ENCODE measurements around the gene YIPF3.

The YIPF3 gene

GRCh38 chr6:43490523-43490939, 26.2 kb downstream of the YIPF3 start:
- H3K27me3 ChIP-seq (replicated peaks; ENCODE audit: control insufficient read depth, insufficient read depth, low read length), result no peaks in the 10 kb centered on the region
- H3K4me3 ChIP-seq (ENCODE audit: low read length), result no peak overlapping the region
- no peak for DNase-seq (ENCODE audit: low read depth)
- H3K9ac ChIP-seq (ENCODE audit: low read length), result no peak overlapping the region
- no peaks in the 10 kb centered on the region for H3K9me3 ChIP-seq (ENCODE audit: control insufficient read depth, low read length)
- peaks cover 36% of the 10 kb centered on the region for H3K4me1 ChIP-seq (ENCODE audit: control insufficient read depth, insufficient read depth, low read length)
- no peaks in the 10 kb centered on the region for H3K36me3 ChIP-seq (ENCODE audit: control insufficient read depth, insufficient read depth, low read length, severe bottlenecking)

DNA sequence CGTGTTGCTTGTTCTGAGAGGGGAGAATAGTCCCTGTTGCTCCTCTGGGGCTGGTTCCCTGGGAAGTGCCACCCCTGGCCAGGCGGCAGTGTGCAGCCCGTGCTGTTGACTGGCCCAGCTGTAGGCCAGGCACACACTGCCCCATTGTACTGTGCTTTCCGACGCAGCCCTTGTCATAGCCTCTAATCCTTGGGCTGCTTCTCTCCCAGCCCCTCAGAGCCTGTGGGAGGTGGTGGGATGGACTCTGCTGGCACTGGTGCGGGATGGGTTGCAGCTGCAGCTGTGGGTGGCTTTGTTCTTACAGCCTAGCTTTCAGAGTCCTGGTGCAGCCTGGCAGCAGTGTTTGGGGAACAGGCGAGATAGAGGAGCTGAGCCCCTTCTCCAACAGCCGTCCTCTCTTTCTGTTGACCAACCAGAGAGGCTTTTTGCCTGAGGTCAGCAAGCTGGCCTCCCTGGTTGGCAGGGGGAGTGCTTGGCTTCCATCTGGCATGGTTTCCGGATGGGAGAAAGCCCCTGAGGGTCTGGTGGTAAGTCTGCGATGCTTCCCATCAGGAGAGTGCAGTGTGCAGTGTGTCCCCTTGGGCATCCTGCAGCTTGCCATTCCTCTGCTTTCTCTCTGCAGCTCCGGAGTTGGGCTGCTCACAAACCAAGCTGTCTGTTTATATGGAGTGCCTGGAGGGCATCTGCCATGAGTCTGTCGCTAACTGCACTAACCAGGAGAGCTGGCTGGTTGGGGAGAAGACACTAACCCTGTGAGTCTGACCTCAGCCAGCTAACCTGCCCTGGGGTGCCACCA, 27.3 kb downstream of the YIPF3 start:
- no peak for DNase-seq (ENCODE audit: low read depth)
- H3K27me3 ChIP-seq (replicated peaks; ENCODE audit: control insufficient read depth, insufficient read depth, low read length), result no peaks in the 10 kb centered on the region
- H3K4me1 ChIP-seq (ENCODE audit: control insufficient read depth, insufficient read depth, low read length), result peaks cover 28% of the 10 kb centered on the region
- no peaks in the 10 kb centered on the region for H3K9me3 ChIP-seq (ENCODE audit: control insufficient read depth, low read length)
- H3K9ac ChIP-seq (ENCODE audit: low read length), result no peak overlapping the region
- no peak overlapping the region for H3K4me3 ChIP-seq (ENCODE audit: low read length)
- H3K36me3 ChIP-seq (ENCODE audit: control insufficient read depth, insufficient read depth, low read length, severe bottlenecking), result no peaks in the 10 kb centered on the region

DNA sequence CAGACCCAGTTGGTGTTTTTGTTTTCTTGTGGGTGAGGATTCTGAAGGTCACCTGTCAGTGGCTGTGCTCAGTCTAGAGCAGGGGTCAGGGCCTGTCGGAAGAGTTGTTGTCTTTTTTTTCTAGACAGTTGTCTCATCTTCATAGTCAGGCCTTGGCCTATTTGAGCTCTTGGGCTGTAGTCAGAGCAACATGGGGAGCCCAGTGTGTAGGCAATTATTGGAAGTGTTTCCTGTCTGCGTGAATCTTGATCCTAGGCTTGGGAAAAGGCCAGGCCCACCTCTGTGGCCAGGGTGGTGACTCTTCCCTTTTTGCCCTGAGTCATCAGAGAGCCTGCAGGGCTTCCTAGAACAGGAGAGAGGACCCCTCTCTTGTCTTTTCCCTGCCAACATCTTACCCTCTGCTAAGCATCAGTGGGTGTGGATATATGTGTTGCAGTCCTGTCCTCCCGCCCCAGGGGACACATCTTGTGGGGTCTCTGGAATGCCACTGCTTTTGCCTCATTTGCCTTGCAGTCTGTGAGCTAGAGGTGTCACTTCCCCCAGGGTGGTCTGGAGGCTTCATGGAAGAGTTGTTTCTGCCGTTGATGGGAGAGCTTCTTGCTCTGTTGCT, 28.0 kb downstream of the YIPF3 start:
- Histone ChIP-seq H3K27me3 (replicated peaks; ENCODE audit: control insufficient read depth, insufficient read depth, low read length) (no peaks in the 10 kb centered on the region), H3K9me3 (ENCODE audit: control insufficient read depth, low read length) (no peaks in the 10 kb centered on the region), H3K4me1 (ENCODE audit: control insufficient read depth, insufficient read depth, low read length) (peaks cover 28% of the 10 kb centered on the region), H3K36me3 (ENCODE audit: control insufficient read depth, insufficient read depth, low read length, severe bottlenecking) (no peaks in the 10 kb centered on the region), H3K4me3 (ENCODE audit: low read length) (no peak overlapping the region), H3K9ac (ENCODE audit: low read length) (no peak overlapping the region)
- DNase-seq (ENCODE audit: low read depth), result no peak

DNA sequence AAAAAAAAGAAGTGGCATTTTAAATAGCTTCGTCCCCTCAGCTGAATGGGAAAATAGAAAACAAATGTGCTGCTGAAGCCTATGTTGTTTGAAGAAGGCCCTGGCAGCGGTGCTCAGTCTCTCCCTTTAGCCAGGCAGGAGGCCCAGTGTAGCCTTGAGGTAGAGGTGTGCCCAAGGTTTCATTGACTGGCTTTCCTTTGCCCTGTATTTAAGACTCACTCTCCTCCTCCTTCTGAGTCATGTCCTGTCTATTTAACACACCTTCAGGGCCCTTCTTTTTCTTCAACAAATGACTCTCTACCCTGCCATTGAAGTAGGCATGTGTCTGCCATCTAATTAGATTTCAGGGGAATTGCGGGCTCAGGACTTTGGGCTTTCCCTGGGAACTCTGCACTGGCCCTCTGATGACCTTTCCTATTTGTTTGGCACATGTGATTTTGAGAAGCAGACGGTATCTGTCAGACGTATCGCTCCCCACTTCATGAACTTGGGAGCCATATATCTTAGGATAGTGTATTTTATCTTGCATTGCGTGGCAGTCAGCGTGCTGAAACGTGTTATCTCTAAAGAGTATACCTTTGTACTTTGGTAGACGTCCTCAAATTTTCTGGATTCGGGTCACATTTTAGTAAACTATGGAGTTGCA, 35.0 kb downstream of the YIPF3 start:
- no peaks in the 10 kb centered on the region for H3K36me3 ChIP-seq (ENCODE audit: control insufficient read depth, insufficient read depth, low read length, severe bottlenecking)
- H3K4me3 ChIP-seq (ENCODE audit: low read length), result no peak overlapping the region
- H3K4me1 ChIP-seq (ENCODE audit: control insufficient read depth, insufficient read depth, low read length), result peaks cover 11% of the 10 kb centered on the region
- H3K9me3 ChIP-seq (ENCODE audit: control insufficient read depth, low read length), result no peaks in the 10 kb centered on the region
- no peak overlapping the region for H3K9ac ChIP-seq (ENCODE audit: low read length)
- DNase-seq (ENCODE audit: low read depth), result no peak
- no peaks in the 10 kb centered on the region for H3K27me3 ChIP-seq (replicated peaks; ENCODE audit: control insufficient read depth, insufficient read depth, low read length)

GRCh38 chr6:43481075-43481474, 35.7 kb downstream of the YIPF3 start:
- H3K36me3 ChIP-seq (ENCODE audit: control insufficient read depth, insufficient read depth, low read length, severe bottlenecking), result no peaks in the 10 kb centered on the region
- no peak overlapping the region for H3K9ac ChIP-seq (ENCODE audit: low read length)
- DNase-seq (ENCODE audit: low read depth), result no peak
- H3K4me3 ChIP-seq (ENCODE audit: low read length), result no peak overlapping the region
- peaks cover 11% of the 10 kb centered on the region for H3K4me1 ChIP-seq (ENCODE audit: control insufficient read depth, insufficient read depth, low read length)
- H3K9me3 ChIP-seq (ENCODE audit: control insufficient read depth, low read length), result no peaks in the 10 kb centered on the region
- H3K27me3 ChIP-seq (replicated peaks; ENCODE audit: control insufficient read depth, insufficient read depth, low read length), result no peaks in the 10 kb centered on the region

- Histone ChIP-seq H3K27me3 (replicated peaks; ENCODE audit: control insufficient read depth, insufficient read depth, low read length) (no peaks in the 10 kb centered on the region), H3K4me1 (ENCODE audit: control insufficient read depth, insufficient read depth, low read length) (peaks cover 11% of the 10 kb centered on the region), H3K9me3 (ENCODE audit: control insufficient read depth, low read length) (no peaks in the 10 kb centered on the region), H3K4me3 (ENCODE audit: low read length) (peak overlapping the region; percentile 87), H3K36me3 (ENCODE audit: control insufficient read depth, insufficient read depth, low read length, severe bottlenecking) (no peaks in the 10 kb centered on the region), H3K9ac (ENCODE audit: low read length) (peak overlapping the region; percentile 89)
- DNase-seq (ENCODE audit: low read depth), result no peak
Measured at GRCh38 chr6:43478008-43478372, 38.7 kb downstream of the YIPF3 start.

DNA sequence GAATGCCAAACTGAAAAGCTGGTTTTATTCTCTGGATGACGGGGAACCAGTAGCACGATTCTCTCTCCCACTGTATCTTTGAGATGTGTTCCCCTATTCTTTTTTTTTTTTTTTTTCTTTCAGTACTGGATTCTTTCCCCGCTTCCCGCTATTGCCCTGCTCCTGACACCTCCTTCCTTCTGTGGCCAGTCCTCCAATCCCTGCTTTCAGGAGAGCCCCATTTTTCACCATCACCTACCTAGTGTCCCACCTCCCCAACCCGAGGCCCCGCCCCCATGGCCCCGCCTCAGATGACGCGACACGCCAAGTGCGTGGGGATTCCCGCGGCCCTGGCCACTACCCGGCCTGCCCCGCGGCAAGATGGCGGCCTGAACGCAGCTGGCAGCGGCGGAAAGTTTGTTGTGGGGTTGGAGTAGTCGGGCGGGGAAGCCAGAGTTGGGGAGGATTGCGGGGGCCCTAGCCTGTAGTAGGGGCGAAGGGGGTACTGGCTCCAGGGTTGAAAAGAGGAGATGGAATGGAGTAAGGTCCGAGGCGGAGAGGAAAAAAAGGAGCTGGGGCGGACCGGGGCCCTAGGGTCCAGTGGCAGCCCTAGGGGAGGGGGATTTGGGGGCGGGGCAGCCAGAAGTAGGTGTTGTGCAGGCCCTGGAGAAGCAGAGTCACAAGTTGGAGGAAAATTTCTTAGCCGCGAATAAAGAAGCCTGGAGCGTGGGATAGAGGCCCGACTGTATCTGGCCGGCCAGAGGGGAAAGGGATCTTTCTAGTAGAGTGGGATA, 39.3 kb downstream of the YIPF3 start, which contains the start of gene TJAP1:
Gene TJAP1 (plus strand): TSS at position 336 of the 773 bp plus-strand sequence. CDS start 21,432 bp downstream, outside the sequence.
- Histone ChIP-seq H3K36me3 (ENCODE audit: control insufficient read depth, insufficient read depth, low read length, severe bottlenecking) (no peaks in the 10 kb centered on the region), H3K27me3 (replicated peaks; ENCODE audit: control insufficient read depth, insufficient read depth, low read length) (no peaks in the 10 kb centered on the region), H3K9ac (ENCODE audit: low read length) (peak within 1 kb of the TSS; percentile 89), H3K4me3 (ENCODE audit: low read length) (peak within 1 kb of the TSS; percentile 87), H3K9me3 (ENCODE audit: control insufficient read depth, low read length) (no peaks in the 10 kb centered on the region), H3K4me1 (ENCODE audit: control insufficient read depth, insufficient read depth, low read length) (peaks cover 11% of the 10 kb centered on the region)
- DNase-seq (ENCODE audit: low read depth), result peak; percentile 96

GRCh38 chr6:43476746-43477145, 40.0 kb downstream of the YIPF3 start:
- DNase-seq (ENCODE audit: low read depth), result no peak
- no peaks in the 10 kb centered on the region for H3K36me3 ChIP-seq (ENCODE audit: control insufficient read depth, insufficient read depth, low read length, severe bottlenecking)
- no peaks in the 10 kb centered on the region for H3K9me3 ChIP-seq (ENCODE audit: control insufficient read depth, low read length)
- peaks cover 4% of the 10 kb centered on the region for H3K27me3 ChIP-seq (replicated peaks; ENCODE audit: control insufficient read depth, insufficient read depth, low read length)
- no peak overlapping the region for H3K9ac ChIP-seq (ENCODE audit: low read length)
- peak overlapping the region; percentile 87 for H3K4me3 ChIP-seq (ENCODE audit: low read length)
- peaks cover 11% of the 10 kb centered on the region for H3K4me1 ChIP-seq (ENCODE audit: control insufficient read depth, insufficient read depth, low read length)

DNA sequence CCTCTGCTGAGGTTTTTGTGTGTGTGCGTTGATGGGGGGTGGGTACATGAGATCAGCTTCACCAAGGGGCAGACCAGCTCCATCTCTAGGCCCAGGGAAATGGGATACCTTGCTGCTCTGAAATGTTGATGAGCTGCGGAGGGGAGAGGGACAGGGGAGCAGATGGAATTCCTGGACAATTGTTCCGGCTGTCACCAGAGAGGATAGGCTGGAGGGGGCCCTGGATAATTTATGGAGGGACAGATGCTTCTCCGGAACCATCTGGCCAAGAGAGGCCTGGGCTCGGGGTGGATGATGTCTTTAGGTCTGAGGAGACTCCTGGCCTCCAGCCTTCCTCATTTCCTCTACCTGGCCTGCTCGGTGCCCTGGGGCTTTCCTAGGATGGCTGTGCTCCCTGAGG, 41.2 kb downstream of the YIPF3 start:
- Histone ChIP-seq H3K36me3 (ENCODE audit: control insufficient read depth, insufficient read depth, low read length, severe bottlenecking) (no peaks in the 10 kb centered on the region), H3K9me3 (ENCODE audit: control insufficient read depth, low read length) (no peaks in the 10 kb centered on the region), H3K4me3 (ENCODE audit: low read length) (no peak overlapping the region), H3K27me3 (replicated peaks; ENCODE audit: control insufficient read depth, insufficient read depth, low read length) (peaks cover 9% of the 10 kb centered on the region), H3K4me1 (ENCODE audit: control insufficient read depth, insufficient read depth, low read length) (peaks cover 11% of the 10 kb centered on the region), H3K9ac (ENCODE audit: low read length) (no peak overlapping the region)
- no peak for DNase-seq (ENCODE audit: low read depth)

DNA sequence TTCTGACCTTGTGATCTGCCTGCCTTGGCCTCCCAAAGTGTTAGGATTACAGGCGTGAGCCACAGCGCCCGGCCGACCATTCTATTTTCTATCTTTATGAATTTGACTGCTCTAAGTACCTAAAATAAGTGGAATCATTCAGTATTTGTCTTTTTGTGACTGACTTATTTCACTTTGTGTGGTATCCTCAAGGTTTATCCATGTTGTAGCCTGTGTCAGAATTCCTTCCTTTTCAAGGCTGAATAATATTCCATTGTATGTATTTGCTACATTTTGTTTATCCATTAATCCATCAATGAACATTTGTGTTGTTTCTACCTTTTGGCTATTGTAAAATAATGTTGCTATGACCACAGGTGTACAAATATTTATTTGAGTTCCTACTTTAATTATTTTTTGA, 44.2 kb downstream of the YIPF3 start:
- DNase-seq (ENCODE audit: low read depth), result no peak
- Histone ChIP-seq H3K9me3 (ENCODE audit: control insufficient read depth, low read length) (no peaks in the 10 kb centered on the region), H3K4me1 (ENCODE audit: control insufficient read depth, insufficient read depth, low read length) (no peaks in the 10 kb centered on the region), H3K4me3 (ENCODE audit: low read length) (no peak overlapping the region), H3K27me3 (replicated peaks; ENCODE audit: control insufficient read depth, insufficient read depth, low read length) (peaks cover 27% of the 10 kb centered on the region), H3K9ac (ENCODE audit: low read length) (no peak overlapping the region), H3K36me3 (ENCODE audit: control insufficient read depth, insufficient read depth, low read length, severe bottlenecking) (no peaks in the 10 kb centered on the region)

- Histone ChIP-seq H3K9ac (ENCODE audit: low read length) (no peak overlapping the region), H3K27me3 (replicated peaks; ENCODE audit: control insufficient read depth, insufficient read depth, low read length) (peaks cover 27% of the 10 kb centered on the region)
- DNase-seq (ENCODE audit: low read depth), result no peak
Measured at GRCh38 chr6:43471399-43471798, 45.3 kb downstream of the YIPF3 start.

More at GRCh38 chr6:43471399-43471798, 45.3 kb downstream of the YIPF3 start:
- no peaks in the 10 kb centered on the region for H3K4me1 ChIP-seq (ENCODE audit: control insufficient read depth, insufficient read depth, low read length)
- H3K9me3 ChIP-seq (ENCODE audit: control insufficient read depth, low read length), result no peaks in the 10 kb centered on the region
- H3K4me3 ChIP-seq (ENCODE audit: low read length), result no peak overlapping the region
- no peaks in the 10 kb centered on the region for H3K36me3 ChIP-seq (ENCODE audit: control insufficient read depth, insufficient read depth, low read length, severe bottlenecking)

All from adipocyte (in vitro differentiated cells).